SK-N-SH (cell line): ENCODE measurements around the gene ZBTB34. TPM values are rescaled to one million over a fixed set of nuclear protein-coding genes. Genes with fewer than 3 reads are reported as not detected.

ENCODE experiments used
- CTCF ChIA-PET: fragments of 300-600, 350-600 bp; formaldehyde crosslinking; extraction: SDS; loops from one replicate; lab custom pipeline; 2021; lab: Yijun Ruan, JAX
- POLR2A ChIA-PET: fragments of 350-600 bp; sonication (Branson Sonifier 250); formaldehyde crosslinking; extraction: SDS; loops from one replicate; lab custom pipeline; 2020; ENCODE audit warnings: antibody characterized with exemption, inconsistent platforms; lab: Yijun Ruan, JAX
- DNase-seq: peaks from one replicate; pipeline ENCODE4 v3.0.0; 2012
- H2AFZ ChIP-seq: fragments of 200-600 bp; sonication (generic); 2 replicates; pipeline ENCODE4 v1.8.1; 2016; ENCODE audit warnings: antibody characterized with exemption, mild to moderate bottlenecking, low read depth
- H3F3A ChIP-seq: fragments of 200-600 bp; sonication (generic); replicated peaks from 2 replicates; pipeline ENCODE3; 2016; ENCODE audit warnings: antibody characterized with exemption, mild to moderate bottlenecking; ENCODE audit not compliant: insufficient read depth
- H3K27ac ChIP-seq, 2 experiments: fragments of 200-500 bp in 1 of 2; fragments of 200-600 bp in 1 of 2; sonication (Bioruptor generic) in 1 of 2; sonication (generic), shearing (Covaris generic) in 1 of 2; 2 replicates each; pipeline versions ENCODE4 v1.5.1 to v1.6.1; 2014 to 2016; ENCODE audit warnings: low read depth in 2 of 2, inconsistent platforms in 1 of 2, low read length in 1 of 2, mild to moderate bottlenecking in 1 of 2, mixed read lengths in 1 of 2
- H3K27me3 ChIP-seq: fragments of 200-600 bp; sonication (generic), shearing (Covaris generic); 2 replicates; pipeline ENCODE4 v1.6.1; 2016; ENCODE audit warnings: mixed run types; ENCODE audit not compliant: insufficient read depth
- H3K36me3 ChIP-seq, 2 experiments: fragments of 200-500 bp in 1 of 2; fragments of 200-600 bp in 1 of 2; sonication (Bioruptor generic) in 1 of 2; sonication (generic) in 1 of 2; replicated peaks in 1 of 2; 2 replicates each; pipeline versions ENCODE3 to v1.5.1; 2014 to 2016; ENCODE audit warnings: low read length in 1 of 2, mild to moderate bottlenecking in 1 of 2; ENCODE audit not compliant: insufficient read depth in 2 of 2, control insufficient read depth in 1 of 2
- H3K4me1 ChIP-seq, 2 experiments: fragments of 200-500 bp in 1 of 2; fragments of 200-600 bp in 1 of 2; sonication (Bioruptor generic) in 1 of 2; sonication (generic), shearing (Covaris generic) in 1 of 2; 2 replicates each; pipeline versions ENCODE4 v1.5.1 to v1.6.1; 2014 to 2016; ENCODE audit warnings: low read depth in 1 of 2, low read length in 1 of 2, mixed run types in 1 of 2; ENCODE audit not compliant: insufficient read depth in 2 of 2, control insufficient read depth in 1 of 2
- H3K4me2 ChIP-seq: fragments of 200-600 bp; sonication (generic), shearing (Covaris generic); 2 replicates; pipeline ENCODE4 v1.6.1; 2017; ENCODE audit warnings: mixed run types
- H3K4me3 ChIP-seq, 2 experiments: fragments of 200-500 bp in 1 of 2; fragments of 200-600 bp in 1 of 2; sonication (Bioruptor generic) in 1 of 2; sonication (generic), shearing (Covaris generic) in 1 of 2; 2 replicates each; pipeline versions ENCODE4 v1.5.1 to v1.8.1; 2014 to 2016; ENCODE audit warnings: low read depth in 2 of 2, inconsistent platforms in 1 of 2, low read length in 1 of 2, mild to moderate bottlenecking in 1 of 2, mixed read lengths in 1 of 2, moderate library complexity in 1 of 2
- H3K79me2 ChIP-seq: fragments of 200-600 bp; sonication (generic); 2 replicates; pipeline ENCODE4 v1.8.1; 2017; ENCODE audit warnings: mild to moderate bottlenecking; ENCODE audit not compliant: insufficient read depth
- H3K9ac ChIP-seq: fragments of 200-600 bp; sonication (generic); 2 replicates; pipeline ENCODE4 v1.6.1; 2017; ENCODE audit warnings: mixed run types
- H3K9me2 ChIP-seq: fragments of 200-600 bp; sonication (generic); 2 replicates; pipeline ENCODE4 v1.6.1; 2017; ENCODE audit warnings: mixed run types
- H3K9me3 ChIP-seq: fragments of 200-600 bp; sonication (generic); 2 replicates; pipeline ENCODE4 v1.6.1; 2017; ENCODE audit warnings: mixed run types, mild to moderate bottlenecking, moderate library complexity
- H4K20me1 ChIP-seq: fragments of 200-600 bp; sonication (generic); 2 replicates; pipeline ENCODE4 v1.6.1; 2017; ENCODE audit warnings: mild to moderate bottlenecking, mixed run types; ENCODE audit not compliant: insufficient read depth
- CTCF ChIP-seq: fragments of 200-600 bp; sonication (generic); IDR thresholded peaks from 2 replicates; pipeline ENCODE4 v1.6.1; 2017; ENCODE audit warnings: antibody characterized with exemption, mild to moderate bottlenecking, moderate library complexity
- ELF1 ChIP-seq: IDR thresholded peaks from 2 replicates; pipeline ENCODE4 v1.4.0; 2012
- FOSL2 ChIP-seq: IDR thresholded peaks from 2 replicates; pipeline ENCODE4 v1.4.0; 2012; ENCODE audit warnings: low read depth, mild to moderate bottlenecking, moderate library complexity, borderline replicate concordance
- FOXJ3 ChIP-seq: sonication (generic); formaldehyde crosslinking; IDR thresholded peaks from 2 replicates; pipeline ENCODE4 v1.5.1; 2020; ENCODE audit warnings: mild to moderate bottlenecking, missing genetic modification reagents
- GATA2 ChIP-seq: sonication (generic); formaldehyde crosslinking; IDR thresholded peaks from 2 replicates; pipeline ENCODE4 v1.5.0; 2020; ENCODE audit warnings: mild to moderate bottlenecking, missing genetic modification reagents
- MEF2A ChIP-seq: IDR thresholded peaks from 2 replicates; pipeline ENCODE4 v1.4.0; 2012; ENCODE audit warnings: low read depth, borderline replicate concordance
- NFIC ChIP-seq: IDR thresholded peaks from 2 replicates; pipeline ENCODE4 v1.4.0; 2012; ENCODE audit warnings: borderline replicate concordance
- NRF1 ChIP-seq: IDR thresholded peaks from 2 replicates; pipeline ENCODE4 v1.6.1; 2012; ENCODE audit warnings: low read depth, mild to moderate bottlenecking, low read length
- PBX3 ChIP-seq: IDR thresholded peaks from 2 replicates; pipeline ENCODE4; 2012
- POLR2AphosphoS5 ChIP-seq: IDR thresholded peaks from 2 replicates; pipeline ENCODE4 v1.6.1; 2012; ENCODE audit warnings: low read depth, low read length
- RCOR1 ChIP-seq: fragments of 150-350 bp; IDR thresholded peaks from 2 replicates; pipeline ENCODE4 v1.6.1; 2017; ENCODE audit warnings: antibody characterized with exemption, low read length
- RXRA ChIP-seq: IDR thresholded peaks from 2 replicates; pipeline ENCODE4 v1.4.0; 2012; ENCODE audit warnings: low read depth, mild to moderate bottlenecking, borderline replicate concordance
- TCF12 ChIP-seq: IDR thresholded peaks from 2 replicates; pipeline ENCODE4 v1.4.0; 2012
- ZBTB33 ChIP-seq: IDR thresholded peaks from 2 replicates; pipeline ENCODE4 v1.4.0; 2012; ENCODE audit warnings: low read depth, borderline replicate concordance
- WGBS: methylation state at CpG from one replicate; pipeline ENCODE4 v1.1.6; 2017; ENCODE audit warnings: low lambda C conversion rate; 5-methylcytosine and 5-hydroxymethylcytosine counted together
- polyA plus RNA-seq, 3 experiments: library from polyadenylated mRNA; depleted of rRNA; stranded (reverse); fragments of >200 nt; gene quantifications; 2 replicates each; pipeline ENCODE4 v1.2.3, GENCODE V29; 2012
- TF ChIP-seq, protein P1 (sequence below): IDR thresholded peaks from 2 replicates; pipeline ENCODE4 v1.4.0; 2012; ENCODE audit warnings: low read depth, borderline replicate concordance

ZBTB34 gene
- polyA plus RNA-seq, 1 of the 3 experiments (the other 2 are of a cell fraction), result 2.9 TPM

GRCh38 chr9:126838895-126839294 lies 21.5 kb upstream of the ZBTB34 start:
- no peak for TF ChIP-seq NFIC
- no peak for TF ChIP-seq CTCF
- TF ChIP-seq ZBTB33, result no peak
- TF ChIP-seq TCF12, result no peak
- TF ChIP-seq ELF1, result no peak
- TF ChIP-seq, protein P1, sequence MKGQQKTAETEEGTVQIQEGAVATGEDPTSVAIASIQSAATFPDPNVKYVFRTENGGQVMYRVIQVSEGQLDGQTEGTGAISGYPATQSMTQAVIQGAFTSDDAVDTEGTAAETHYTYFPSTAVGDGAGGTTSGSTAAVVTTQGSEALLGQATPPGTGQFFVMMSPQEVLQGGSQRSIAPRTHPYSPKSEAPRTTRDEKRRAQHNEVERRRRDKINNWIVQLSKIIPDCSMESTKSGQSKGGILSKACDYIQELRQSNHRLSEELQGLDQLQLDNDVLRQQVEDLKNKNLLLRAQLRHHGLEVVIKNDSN, result no peak
- no peak for TF ChIP-seq PBX3
- TF ChIP-seq FOSL2, result no peak
- TF ChIP-seq FOXJ3 (CRISPR knock-in tag), result no peak
- no peak for TF ChIP-seq NRF1
- Histone ChIP-seq H3K9me3 (no peaks in the 10 kb centered on the region), H3K27me3 (no peaks in the 10 kb centered on the region), H3K27ac (no peak overlapping the region), H3F3A (peaks cover 17% of the 10 kb centered on the region), H3K4me3 (no peak overlapping the region), H3K4me1 (peaks cover 0 to 10% of the 10 kb centered on the region in 2 experiments; a peak in 1 of 4 replicates), H3K4me2 (no peak overlapping the region), H3K79me2 (peaks cover 23% of the 10 kb centered on the region), H3K36me3 (peaks cover 16 to 35% of the 10 kb centered on the region in 2 experiments), H2AFZ (no peak overlapping the region), H4K20me1 (peaks cover 29% of the 10 kb centered on the region), H3K9ac (no peak overlapping the region), H3K9me2 (no peaks in the 10 kb centered on the region)
- ChIA-PET POLR2A (interaction anchor here (1.0 kb wide), 1 partner anchor 34 kb away, joined by 3 read pairs; the partner anchor contains the start of gene ZBTB43), CTCF (interaction anchor here (0.6 to 1.4 kb wide), 2 partner anchors 149 to 236 kb away, joined by 3 to 4 read pairs; no protein-coding TSS in a partner anchor)
- WGBS, result 94% methylated on average over 12 of the region's 12 CpGs
- DNase-seq, result no peak

- Histone ChIP-seq H3K27me3 (no peaks in the 10 kb centered on the region), H3F3A (peaks cover 20% of the 10 kb centered on the region), H4K20me1 (peaks cover 25% of the 10 kb centered on the region), H3K4me1 (peaks cover 0 to 11% of the 10 kb centered on the region in 2 experiments; a peak in 1 of 4 replicates), H3K4me3 (no peak overlapping the region), H3K27ac (no peak overlapping the region), H3K36me3 (peaks cover 12 to 32% of the 10 kb centered on the region in 2 experiments), H3K4me2 (no peak overlapping the region), H3K9ac (no peak overlapping the region), H3K79me2 (peaks cover 22% of the 10 kb centered on the region), H3K9me3 (no peaks in the 10 kb centered on the region), H2AFZ (no peak overlapping the region), H3K9me2 (no peaks in the 10 kb centered on the region)
- ChIA-PET POLR2A (interaction anchor here (1.0 kb wide), 1 partner anchor 34 kb away, joined by 3 read pairs; the partner anchor contains the start of gene ZBTB43), CTCF (interaction anchor here (0.6 to 1.4 kb wide), 2 partner anchors 149 to 235 kb away, joined by 3 to 4 read pairs; no protein-coding TSS in a partner anchor)
- no peak for TF ChIP-seq POLR2AphosphoS5
- no peak for TF ChIP-seq GATA2 (CRISPR knock-in tag)
- TF ChIP-seq ZBTB33, result no peak
- TF ChIP-seq TCF12, result no peak
- TF ChIP-seq MEF2A, result no peak
- no peak for TF ChIP-seq RXRA
- no peak for TF ChIP-seq CTCF
- no peak for TF ChIP-seq RCOR1
- 94% methylated on average over 6 of the region's 8 CpGs for WGBS
- DNase-seq, result no peak
These were observed 21.1 kb upstream of the ZBTB34 start for GRCh38 chr9:126839301-126839700.
